Measurements from ENCODE around the gene CDC20B. TPM values are rescaled to one million over a fixed set of nuclear protein-coding genes. Genes with fewer than 3 reads are reported as not detected.

Gene CDC20B
- polyA plus RNA-seq, 1 experiment, result not detected

GRCh38 chr5:55218967-55219366, 46.0 kb upstream of the CDC20B start:
- Histone ChIP-seq H3K36me3 (ENCODE audit: control insufficient read depth, insufficient read depth, low read length) (no peaks in the 10 kb centered on the region), H3K4me3 (ENCODE audit: low read depth, low read length) (no peak overlapping the region), H3K27me3 (ENCODE audit: control insufficient read depth, insufficient read depth, low read length) (peaks cover 49% of the 10 kb centered on the region)
- TF ChIP-seq CTCF (IDR thresholded peaks at IDR 0.05; ENCODE audit: insufficient read depth, low read depth, low read length), result no peak
- ChIA-PET POLR2A (no interaction called here), CTCF (no interaction called here)
- DNase-seq (ENCODE audit: low read depth), result no peak

GRCh38 chr5:55211184-55211874, 38.4 kb upstream of the CDC20B start:
- no peak for TF ChIP-seq CTCF (IDR thresholded peaks at IDR 0.05; ENCODE audit: insufficient read depth, low read depth, low read length)
- CTCF ChIA-PET, result no interaction called here
- POLR2A ChIA-PET, result no interaction called here

GRCh38 chr5:55205001-55205400, 32.0 kb upstream of the CDC20B start:
- no peak for TF ChIP-seq CTCF (IDR thresholded peaks at IDR 0.05; ENCODE audit: insufficient read depth, low read depth, low read length)
- ChIA-PET CTCF (no interaction called here), POLR2A (no interaction called here)
- no peaks in the 10 kb centered on the region for H3K36me3 ChIP-seq (ENCODE audit: control insufficient read depth, insufficient read depth, low read length)
- DNase-seq (ENCODE audit: low read depth), result no peak
- no peak overlapping the region for H3K4me3 ChIP-seq (ENCODE audit: low read depth, low read length)
- H3K27me3 ChIP-seq (ENCODE audit: control insufficient read depth, insufficient read depth, low read length), result peaks cover 4% of the 10 kb centered on the region

More at GRCh38 chr5:55211184-55211874, 38.4 kb upstream of the CDC20B start:
- H3K4me3 ChIP-seq (ENCODE audit: low read depth, low read length), result no peak overlapping the region
- H3K27me3 ChIP-seq (ENCODE audit: control insufficient read depth, insufficient read depth, low read length), result peaks cover 10% of the 10 kb centered on the region
- H3K36me3 ChIP-seq (ENCODE audit: control insufficient read depth, insufficient read depth, low read length), result no peaks in the 10 kb centered on the region
- no peak for DNase-seq (ENCODE audit: low read depth)

GRCh38 chr5:55191165-55191564, 18.2 kb upstream of the CDC20B start:
- CTCF ChIA-PET, result no interaction called here
- DNase-seq (ENCODE audit: low read depth), result no peak

More at GRCh38 chr5:55191165-55191564, 18.2 kb upstream of the CDC20B start:
- Histone ChIP-seq H3K4me3 (ENCODE audit: low read depth, low read length) (no peak overlapping the region), H3K36me3 (ENCODE audit: control insufficient read depth, insufficient read depth, low read length) (no peaks in the 10 kb centered on the region), H3K27me3 (ENCODE audit: control insufficient read depth, insufficient read depth, low read length) (peaks cover 19% of the 10 kb centered on the region)
- no peak for TF ChIP-seq CTCF (IDR thresholded peaks at IDR 0.05; ENCODE audit: insufficient read depth, low read depth, low read length)
- POLR2A ChIA-PET, result no interaction called here
